ENCODE measurements around the gene NDST1. TPM values are rescaled to one million over a fixed set of nuclear protein-coding genes. Genes with fewer than 3 reads are reported as not detected.

Gene NDST1
- total and polyA plus RNA-seq, 2 donors (not counting 3 experiments of a cell fraction or from before 2014, with no cell fraction given), result 38.6 to 102 TPM

DNA sequence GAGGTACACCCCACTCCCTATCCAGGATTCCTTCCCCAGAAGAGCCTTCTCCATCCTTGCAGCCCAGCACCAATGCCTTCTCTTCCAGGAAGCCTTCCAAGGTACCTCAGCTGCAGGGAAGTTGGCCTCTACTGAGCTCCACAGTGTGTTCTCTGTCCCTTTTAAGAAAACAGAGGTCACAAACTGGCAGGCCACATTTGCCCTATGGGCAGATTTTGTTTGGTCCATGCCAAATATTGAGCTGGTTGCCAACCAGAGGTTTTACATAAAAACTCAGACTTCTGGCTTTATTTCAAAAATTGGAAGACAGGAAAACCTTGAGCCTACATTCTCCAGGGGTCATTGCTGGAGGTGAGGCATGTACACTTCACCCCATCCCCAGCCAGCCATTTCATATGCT, 9.0 kb upstream of the NDST1 start:
- Histone ChIP-seq H3K9ac (replicated peaks; ENCODE audit: extremely low read depth, insufficient read depth, low read length) (no peak overlapping the region), H3K4me2 (ENCODE audit: insufficient read depth, low read length) (no peak overlapping the region), H3K27me3 (ENCODE audit: control insufficient read depth in 2 of 2, insufficient read depth in 2 of 2, low read length in 2 of 2) (no peaks in the 10 kb centered on the region), H3K4me1 (ENCODE audit: control insufficient read depth, extremely low read depth, insufficient read depth, low read length) (peaks cover 25% of the 10 kb centered on the region), H3K27ac (ENCODE audit: insufficient read depth, low read depth, low read length) (no peak overlapping the region), H3K9me3 (replicated peaks; ENCODE audit: control insufficient read depth, insufficient read depth, low read length) (no peaks in the 10 kb centered on the region), H4K20me1 (replicated peaks; ENCODE audit: control insufficient read depth, extremely low read depth, insufficient read depth, low read length) (no peaks in the 10 kb centered on the region), H2AFZ (ENCODE audit: low read depth, low read length) (no peak overlapping the region), H3K36me3 (ENCODE audit: control insufficient read depth in 2 of 2, extremely low read depth in 1 of 2, insufficient read depth in 2 of 2, low read length in 2 of 2) (peaks cover 0 to 3% of the 10 kb centered on the region in 2 experiments), H3K4me3 (replicated peaks in 1 of 3; ENCODE audit: insufficient read depth in 1 of 3, low read depth in 1 of 3, low read length in 3 of 3) (no peak overlapping the region), H3K9me1 (replicated peaks; ENCODE audit: control insufficient read depth, extremely low read depth, insufficient read depth, low read length) (no peaks in the 10 kb centered on the region), H3K79me2 (ENCODE audit: control insufficient read depth, insufficient read depth, low read length) (peaks cover 49% of the 10 kb centered on the region)
- ChIA-PET CTCF (interaction anchor here (6.2 kb wide), 1 partner anchor 13 kb away, joined by 70 read pairs; the partner anchor contains the start of gene NDST1), POLR2A (no interaction called here)
- no peak for TF ChIP-seq POLR2AphosphoS5 (IDR thresholded peaks at IDR 0.05; ENCODE audit: insufficient read depth, low read depth, low read length)
- TF ChIP-seq FOS (IDR thresholded peaks at IDR 0.05; ENCODE audit: borderline replicate concordance, insufficient read depth, low read length), result no peak
- TF ChIP-seq, protein P1, sequence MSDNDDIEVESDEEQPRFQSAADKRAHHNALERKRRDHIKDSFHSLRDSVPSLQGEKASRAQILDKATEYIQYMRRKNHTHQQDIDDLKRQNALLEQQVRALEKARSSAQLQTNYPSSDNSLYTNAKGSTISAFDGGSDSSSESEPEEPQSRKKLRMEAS (IDR thresholded peaks at IDR 0.05; ENCODE audit: insufficient read depth, insufficient read length), result no peak
- no peak for TF ChIP-seq MYC (IDR thresholded peaks at IDR 0.05; ENCODE audit: low read depth, low read length)
- no peak for TF ChIP-seq EZH2 (IDR thresholded peaks at IDR 0.05; ENCODE audit: borderline replicate concordance, low read depth, low read length, severe bottlenecking)
- TF ChIP-seq CTCF (IDR thresholded peaks at IDR 0.05; ENCODE audit: extremely low read depth in 1 of 2, insufficient read depth in 1 of 2, low read depth in 1 of 2, low read length in 2 of 2), result no peak
- no peak for TF ChIP-seq POLR2A (IDR thresholded peaks at IDR 0.05; ENCODE audit: low read depth, low read length)
- no peak for TF ChIP-seq GATA2 (IDR thresholded peaks at IDR 0.05; ENCODE audit: insufficient read depth, insufficient read length, low read depth, low read length)
- no peak for TF ChIP-seq JUN (IDR thresholded peaks at IDR 0.05; ENCODE audit: borderline replicate concordance, insufficient read depth, insufficient read length, low read depth)
- dilution Hi-C loops (cut with MboI; ENCODE audit: extremely low pct_ligation_motif_present, low sequenced_read_pairs) (no loop called here), intact Hi-C loops (cut with micrococcal nuclease) (no loop called here)
- FAIRE-seq, result no peak
- no TSS peak for BruUV-seq (replicated peaks)
- no peak for DNase-seq (ENCODE audit: low read depth, low spot score)

All from endothelial cell of umbilical vein (primary cell).